ENCODE measurements around the gene CDC42SE1. TPM values are rescaled to one million over a fixed set of nuclear protein-coding genes. Genes with fewer than 3 reads are reported as not detected.

CDC42SE1 gene
- total and polyA plus RNA-seq, 9 of the 15 experiments (the other 6 are each of a cell fraction or from before 2014, with no cell fraction given) = 78.1 to 189 (median 114) TPM

GRCh38 chr1:151070474-151071276 is 11.3 kb upstream of the CDC42SE1 start, which contains the start of gene GABPB2 (continued):
- no peak for TF ChIP-seq ZNF217 (CRISPR knock-in tag; IDR thresholded peaks at IDR 0.05)
- no peak for TF ChIP-seq ZNF655 (CRISPR knock-in tag; IDR thresholded peaks at IDR 0.05)
- peak; percentile 20; the same call in 1 of the 2 replicates for TF ChIP-seq JUND (IDR thresholded peaks at IDR 0.05; ENCODE audit: borderline replicate concordance, low read depth, low read length)
- TF ChIP-seq JUND (tag; IDR thresholded peaks at IDR 0.05; ENCODE audit: borderline replicate concordance, low read depth, low read length) = peak; percentile 80; the same call in 2 of the 3 replicates
- peak; percentile 98 for TF ChIP-seq BRD9 (IDR thresholded peaks at IDR 0.05; ENCODE audit: low read depth, partially characterized antibody)
- TF ChIP-seq, protein P1, sequence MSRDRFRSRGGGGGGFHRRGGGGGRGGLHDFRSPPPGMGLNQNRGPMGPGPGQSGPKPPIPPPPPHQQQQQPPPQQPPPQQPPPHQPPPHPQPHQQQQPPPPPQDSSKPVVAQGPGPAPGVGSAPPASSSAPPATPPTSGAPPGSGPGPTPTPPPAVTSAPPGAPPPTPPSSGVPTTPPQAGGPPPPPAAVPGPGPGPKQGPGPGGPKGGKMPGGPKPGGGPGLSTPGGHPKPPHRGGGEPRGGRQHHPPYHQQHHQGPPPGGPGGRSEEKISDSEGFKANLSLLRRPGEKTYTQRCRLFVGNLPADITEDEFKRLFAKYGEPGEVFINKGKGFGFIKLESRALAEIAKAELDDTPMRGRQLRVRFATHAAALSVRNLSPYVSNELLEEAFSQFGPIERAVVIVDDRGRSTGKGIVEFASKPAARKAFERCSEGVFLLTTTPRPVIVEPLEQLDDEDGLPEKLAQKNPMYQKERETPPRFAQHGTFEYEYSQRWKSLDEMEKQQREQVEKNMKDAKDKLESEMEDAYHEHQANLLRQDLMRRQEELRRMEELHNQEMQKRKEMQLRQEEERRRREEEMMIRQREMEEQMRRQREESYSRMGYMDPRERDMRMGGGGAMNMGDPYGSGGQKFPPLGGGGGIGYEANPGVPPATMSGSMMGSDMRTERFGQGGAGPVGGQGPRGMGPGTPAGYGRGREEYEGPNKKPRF (IDR thresholded peaks at IDR 0.05; ENCODE audit: low read depth, low read length) = no peak
- TF ChIP-seq PHTF2 (CRISPR knock-in tag; IDR thresholded peaks at IDR 0.05) = peak; percentile 33; the same call in 1 of the 2 replicates
- TF ChIP-seq GABPB2 (CRISPR knock-in tag; conservative IDR thresholded peaks at IDR 0.05) = no peak
- TF ChIP-seq POLR2H (tag; IDR thresholded peaks at IDR 0.05; ENCODE audit: low read depth) = peak; percentile 63; the same call in 1 of the 2 replicates
- TF ChIP-seq RBFOX2 (IDR thresholded peaks at IDR 0.05; ENCODE audit: low read depth, low read length) = peak; percentile 79
- TF ChIP-seq ZNF224 (CRISPR knock-in tag; IDR thresholded peaks at IDR 0.05) = no peak
- peak; percentile 27; the same call in 1 of the 2 replicates for TF ChIP-seq ZNF644 (tag; IDR thresholded peaks at IDR 0.05; ENCODE audit: low read depth)
- TF ChIP-seq DIDO1 (tag; IDR thresholded peaks at IDR 0.05; ENCODE audit: low read depth) = peak; percentile 94
- TF ChIP-seq SIN3A (IDR thresholded peaks at IDR 0.05; ENCODE audit: borderline replicate concordance in 2 of 2, control insufficient read depth in 1 of 2, low read depth in 2 of 2, low read length in 2 of 2) = peak; percentile 31 to 47; a peak in 2 of 4 replicates
- TF ChIP-seq, protein P2, sequence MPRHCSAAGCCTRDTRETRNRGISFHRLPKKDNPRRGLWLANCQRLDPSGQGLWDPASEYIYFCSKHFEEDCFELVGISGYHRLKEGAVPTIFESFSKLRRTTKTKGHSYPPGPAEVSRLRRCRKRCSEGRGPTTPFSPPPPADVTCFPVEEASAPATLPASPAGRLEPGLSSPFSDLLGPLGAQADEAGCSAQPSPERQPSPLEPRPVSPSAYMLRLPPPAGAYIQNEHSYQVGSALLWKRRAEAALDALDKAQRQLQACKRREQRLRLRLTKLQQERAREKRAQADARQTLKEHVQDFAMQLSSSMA (CRISPR knock-in tag; IDR thresholded peaks at IDR 0.05) = no peak
- no peak for TF ChIP-seq CCNT2 (IDR thresholded peaks at IDR 0.05; ENCODE audit: borderline replicate concordance, extremely low read depth, insufficient read length, low read depth, low read length)
- peak; percentile 63; the same call in 1 of the 2 replicates for TF ChIP-seq RAD51 (IDR thresholded peaks at IDR 0.05; ENCODE audit: borderline replicate concordance, low read depth)
- TF ChIP-seq KLF16 (IDR thresholded peaks at IDR 0.05) = no peak
- TF ChIP-seq DACH1 (IDR thresholded peaks at IDR 0.05; ENCODE audit: partially characterized antibody) = no peak
- TF ChIP-seq, protein P3, sequence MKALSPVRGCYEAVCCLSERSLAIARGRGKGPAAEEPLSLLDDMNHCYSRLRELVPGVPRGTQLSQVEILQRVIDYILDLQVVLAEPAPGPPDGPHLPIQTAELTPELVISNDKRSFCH (CRISPR knock-in tag; IDR thresholded peaks at IDR 0.05) = no peak
- TF ChIP-seq, protein P3 (tag; IDR thresholded peaks at IDR 0.05) = peak; percentile 94
- TF ChIP-seq ZZZ3 (IDR thresholded peaks at IDR 0.05) = peak; percentile 84
- TF ChIP-seq GATAD2A (IDR thresholded peaks at IDR 0.05) = peak; percentile 94

All from K562 (cell line).